Umbilical cord (tissue), 2 donors: Measurements from ENCODE around the gene ARID1B. TPM values are rescaled to one million over a fixed set of nuclear protein-coding genes. Genes with fewer than 3 reads are reported as not detected.
A peak's percentile ranks its signal among the peaks of the same experiment; 100 is the strongest.

Experiments
- DNase-seq: peaks from one replicate; pipeline ENCODE4 v3.0.0-alpha.2; 2015; ENCODE audit warnings: low spot score
- total RNA-seq: library from RNA; depleted of rRNA; stranded (reverse); fragments of >200 nt; gene quantifications from one replicate; pipeline ENCODE4 v1.2.3, GENCODE V29; 2014; ENCODE audit warnings: low replicate concordance; ENCODE audit not compliant: insufficient read depth

Gene ARID1B
- total RNA-seq, 1 donor from 2014 or later: 102 TPM

GRCh38 chr6:157203764-157204163, 426.6 kb downstream of the ARID1B start:
- DNase-seq: no peak

DNA sequence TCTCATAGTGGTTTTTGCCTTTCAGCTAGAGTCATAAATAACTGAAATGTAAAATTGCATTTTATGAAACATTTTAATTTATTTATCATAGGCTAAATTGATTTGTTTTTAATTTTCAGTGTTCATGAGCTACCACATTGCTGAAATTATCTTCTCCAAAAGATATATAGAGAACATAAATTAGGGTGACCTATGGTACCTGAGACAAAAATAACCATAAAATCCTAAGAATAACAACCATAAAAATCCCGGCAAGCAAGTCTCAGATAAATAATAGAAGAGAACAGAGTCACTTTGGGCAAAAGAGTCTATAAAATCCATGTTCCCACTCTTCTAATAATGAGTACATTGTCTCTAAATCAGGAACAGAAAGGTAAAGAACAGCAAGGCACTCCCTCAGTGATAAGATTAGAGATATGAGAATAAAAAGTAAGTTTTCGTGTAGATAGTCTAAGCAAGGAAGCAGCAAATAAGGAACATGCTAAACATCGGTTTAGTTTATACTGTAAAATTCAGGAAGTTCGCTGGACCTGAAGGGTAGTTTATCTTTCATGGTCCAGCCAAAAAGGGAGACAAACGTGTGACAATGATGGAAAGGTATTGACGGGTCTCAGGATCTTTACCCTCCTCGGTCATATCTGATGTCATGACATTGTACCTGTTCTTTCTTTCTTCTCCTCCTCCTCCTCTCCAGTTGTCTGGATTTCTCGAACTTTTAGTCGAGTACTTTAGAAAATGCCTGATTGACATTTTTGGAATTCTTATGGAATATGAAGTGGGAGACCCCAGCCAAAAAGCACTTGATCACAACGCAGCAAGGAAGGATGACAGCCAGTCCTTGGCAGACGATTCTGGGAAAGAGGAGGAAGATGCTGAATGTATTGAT, 428.5 kb downstream of the ARID1B start:
- no peak for DNase-seq

GRCh38 chr6:157206359-157206815, 429.2 kb downstream of the ARID1B start:
- no peak for DNase-seq

GRCh38 chr6:157207521-157208076, 430.4 kb downstream of the ARID1B start:
- DNase-seq: no peak

- DNase-seq: no peak
Observed at GRCh38 chr6:157209865-157210530, 432.8 kb downstream of the ARID1B start.

GRCh38 chr6:157210954-157211353, 433.8 kb downstream of the ARID1B start:
- no peak for DNase-seq

GRCh38 chr6:157211603-157212455, 434.7 kb downstream of the ARID1B start:
- no peak for DNase-seq

GRCh38 chr6:157213426-157213825, 436.2 kb downstream of the ARID1B start:
- no peak for DNase-seq

GRCh38 chr6:157213907-157214565, 436.9 kb downstream of the ARID1B start:
- no peak for DNase-seq

- DNase-seq: no peak
Observed at GRCh38 chr6:157215717-157216116, 438.5 kb downstream of the ARID1B start.

DNA sequence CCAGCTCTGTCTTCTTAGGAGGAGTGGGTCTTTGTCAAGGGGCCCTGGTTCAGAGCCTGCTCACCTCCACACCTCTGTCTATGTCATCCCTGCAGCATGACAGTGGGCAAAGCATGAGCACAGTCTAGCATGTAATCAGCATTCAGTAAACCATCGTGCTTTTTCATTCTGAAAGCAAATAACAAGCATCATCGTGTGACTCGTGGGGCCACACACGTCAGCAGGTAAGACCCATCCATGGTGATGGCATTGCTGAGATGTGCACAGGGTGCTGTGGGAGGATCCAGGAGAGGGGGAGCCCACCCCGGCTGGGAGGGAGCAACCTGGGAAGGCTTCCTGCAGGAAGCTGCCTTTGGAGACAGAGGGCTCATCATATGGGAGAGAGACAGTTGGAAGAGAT, 439.4 kb downstream of the ARID1B start:
- DNase-seq: no peak

- no peak for DNase-seq
Observed at GRCh38 chr6:157217198-157217893, 440.2 kb downstream of the ARID1B start.

DNA sequence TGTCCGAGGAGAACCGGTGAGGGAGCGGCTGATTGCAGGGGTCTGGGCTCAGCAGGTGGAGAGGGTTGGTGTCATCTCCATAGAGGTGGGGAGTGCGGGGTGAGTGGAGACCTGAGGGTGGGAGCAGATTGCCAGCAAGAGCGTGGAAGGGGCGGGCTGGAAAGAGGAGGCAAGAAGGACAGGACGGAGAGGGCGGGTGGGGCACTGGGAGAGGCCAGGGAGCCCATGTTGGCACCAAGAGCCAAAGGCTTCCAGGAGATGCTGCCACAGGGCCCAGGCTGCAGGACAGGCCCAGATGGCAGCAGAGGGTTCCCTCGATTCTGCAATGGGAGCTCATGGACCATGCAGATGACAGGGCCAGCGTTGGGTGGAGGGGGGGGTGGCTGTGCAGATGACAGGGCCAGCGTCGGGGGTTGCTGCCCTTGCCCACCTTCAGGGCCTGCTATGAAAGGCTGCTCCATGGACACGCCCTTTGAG, 440.8 kb downstream of the ARID1B start:
- DNase-seq: no peak

- no peak for DNase-seq
Observed at GRCh38 chr6:157218371-157219198, 441.4 kb downstream of the ARID1B start.

DNA sequence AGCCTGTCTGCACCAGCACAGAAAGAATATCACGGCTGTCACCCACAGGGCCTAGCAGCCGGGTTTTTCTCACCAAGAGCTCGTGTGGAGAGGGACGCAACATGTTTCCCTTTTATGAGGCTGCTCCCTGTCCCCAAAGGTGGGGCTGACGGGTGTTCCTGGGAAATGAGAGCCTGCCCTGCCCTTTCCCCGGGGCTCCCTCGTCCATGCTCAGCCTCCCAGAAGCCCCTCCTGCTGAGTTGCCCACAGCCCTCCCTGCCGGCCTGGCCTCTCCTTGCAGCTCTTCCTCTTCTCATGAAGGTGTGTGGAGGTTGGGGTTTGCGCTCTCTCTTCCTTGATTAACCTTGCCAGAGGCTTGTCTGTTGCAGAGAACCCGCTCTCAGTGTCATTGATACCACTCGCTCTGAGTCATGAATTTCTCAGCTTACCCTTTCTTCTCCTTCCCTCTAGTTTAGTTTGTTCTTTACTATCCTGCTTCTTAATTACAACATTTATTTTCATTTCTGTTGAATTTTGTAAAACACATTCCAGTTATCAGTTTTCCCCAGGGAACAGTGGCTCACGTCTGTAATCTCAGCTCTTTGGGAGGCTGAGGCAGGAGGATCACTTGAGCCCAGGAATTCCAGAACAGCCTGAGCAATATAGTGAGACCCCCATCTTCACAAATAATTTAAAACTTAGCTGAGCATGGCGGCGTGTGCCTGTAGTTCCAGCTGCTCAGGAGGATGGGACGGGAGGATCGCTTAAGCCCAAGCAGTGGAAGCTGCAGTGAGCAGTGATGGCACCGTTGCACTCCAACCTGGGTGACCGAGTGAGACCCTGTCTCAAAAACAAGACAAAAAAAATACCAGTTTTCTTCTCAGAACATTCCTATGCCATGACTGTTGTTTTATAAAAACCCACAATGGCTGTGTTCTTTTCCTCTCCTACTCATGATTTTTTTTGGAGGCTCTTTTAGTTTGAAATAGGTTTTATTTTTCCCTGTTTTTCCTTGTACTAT, 442.3 kb downstream of the ARID1B start:
- no peak for DNase-seq

GRCh38 chr6:157220485-157220884, 443.3 kb downstream of the ARID1B start:
- no peak for DNase-seq

DNA sequence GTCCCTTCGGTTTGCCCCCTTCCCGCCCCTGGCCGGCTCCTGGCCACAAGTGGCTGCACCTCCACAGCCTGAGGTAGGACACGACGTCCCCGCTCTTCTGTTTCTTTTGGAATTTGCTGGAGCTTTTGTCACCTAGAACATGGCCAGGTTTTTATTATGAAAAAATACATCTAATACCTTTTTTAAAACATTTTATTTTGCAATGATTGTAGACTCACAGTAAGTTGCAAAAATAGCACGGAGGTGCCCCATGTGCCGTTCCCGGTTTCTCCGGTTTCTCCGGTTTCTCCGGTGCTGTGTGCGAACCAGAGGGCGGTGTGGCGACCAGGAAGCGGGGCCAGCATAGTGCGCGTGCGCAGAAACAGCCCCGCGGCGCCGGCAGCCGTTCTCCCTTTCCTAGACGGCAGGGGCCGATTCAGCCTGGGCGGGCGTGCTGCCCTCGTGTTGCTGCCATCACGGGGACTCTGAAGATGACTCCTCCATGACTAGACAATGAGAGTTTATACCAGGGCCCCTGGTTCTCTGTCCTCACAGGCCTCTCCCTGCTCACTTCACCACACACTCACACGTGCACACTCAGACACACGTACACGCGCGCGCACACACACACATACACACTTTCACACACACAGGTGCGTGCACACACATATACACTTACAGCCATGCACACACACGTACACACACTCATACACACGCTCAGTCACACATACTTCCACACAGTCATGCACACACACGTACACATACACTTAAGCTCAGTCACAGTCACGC, 444.1 kb downstream of the ARID1B start:
- peak; percentile 80 for DNase-seq
